ENCODE results near the gene VIL1. TPM values are rescaled to one million over a fixed set of nuclear protein-coding genes. Genes with fewer than 3 reads are reported as not detected.

VIL1 gene
- total and polyA plus RNA-seq, 9 donors, result 0.05 to 1.3 (median 0.38) TPM; not detected in 6

- Histone ChIP-seq H3K4me1 (ENCODE audit: insufficient read depth) (peaks cover 10% of the 10 kb centered on the region), H3K9me3 (no peaks in the 10 kb centered on the region), H3K36me3 (no peaks in the 10 kb centered on the region), H3K27me3 (no peaks in the 10 kb centered on the region), H3K27ac (peak overlapping the region; percentile 97 to 98), H3K4me3 (peak overlapping the region; percentile 99)
- 2 to 7% (median 5%) methylated on average over 12 of the region's 12 CpGs for WGBS, 3 donors
- TF ChIP-seq EP300 (IDR thresholded peaks at IDR 0.05) (no peak), POLR2A (IDR thresholded peaks at IDR 0.05) (peak; percentile 2)
- intact Hi-C loops (cut with DNase I), result loop anchor here in 2 of 4 donors (5.0 to 10.0 kb wide), 2 partner anchors 105 to 213 kb away; partner anchors contain the start of gene TMBIM1 (in 1 of the 2)
- DNase-seq, result peak in 1 of 5 donors; percentile 52
Observed at GRCh38 chr2:218397463-218397819, 21.5 kb upstream of the VIL1 start.

- Histone ChIP-seq H3K9me3 (no peaks in the 10 kb centered on the region), H3K4me3 (peak overlapping the region; percentile 99), H3K36me3 (no peaks in the 10 kb centered on the region), H3K27ac (peak overlapping the region; percentile 97 to 98), H3K4me1 (ENCODE audit: insufficient read depth) (peaks cover 10% of the 10 kb centered on the region), H3K27me3 (no peaks in the 10 kb centered on the region)
- intact Hi-C loops (cut with DNase I), result loop anchor here in 2 of 4 donors (2.0 to 10.0 kb wide), 3 partner anchors 106 to 213 kb away; partner anchors contain the start of gene TMBIM1 (in 1 of the 2)
- whole genome bisulfite sequencing, 3 donors, result 1% methylated on average over 31 to 35 of the region's 35 CpGs
- peak; percentile 77 to 85 (median 79) for DNase-seq
- TF ChIP-seq POLR2A (IDR thresholded peaks at IDR 0.05) (peak; percentile 1), CTCF (IDR thresholded peaks at IDR 0.05) (no peak)
Observed at GRCh38 chr2:218397820-218398436, 21.0 kb upstream of the VIL1 start.

GRCh38 chr2:218398437-218399390, 20.2 kb upstream of the VIL1 start:
- peak; percentile 87 to 90 (median 88) for DNase-seq
- H3K36me3 ChIP-seq, result no peaks in the 10 kb centered on the region
- no peaks in the 10 kb centered on the region for H3K9me3 ChIP-seq
- no peaks in the 10 kb centered on the region for H3K27me3 ChIP-seq
- H3K4me3 ChIP-seq, result peak overlapping the region; percentile 99
- peaks cover 10% of the 10 kb centered on the region for H3K4me1 ChIP-seq (ENCODE audit: insufficient read depth)
- TF ChIP-seq POLR2A (IDR thresholded peaks at IDR 0.05) (peak; percentile 53), EP300 (IDR thresholded peaks at IDR 0.05) (no peak), CTCF (IDR thresholded peaks at IDR 0.05) (peak in 1 of 3 donors; percentile 20)
- peak overlapping the region; percentile 97 to 98 for H3K27ac ChIP-seq
- 1 to 2% (median 2%) methylated on average over 62 to 95 of the region's 95 CpGs for WGBS, 3 donors
- intact Hi-C loops (cut with DNase I), result loop anchor here in 2 of 4 donors (2.0 to 10.0 kb wide), 3 partner anchors 106 to 214 kb away; partner anchors contain the start of gene TMBIM1 (in 1 of the 2)

GRCh38 chr2:218399391-218400166, 19.3 kb upstream of the VIL1 start, which contains the start of gene CTDSP1:
CTDSP1 (plus strand) TSS chr2:218399868; CDS start chr2:218400091, 223 bp downstream.
- peak within 1 kb of the TSS; percentile 97 to 98 for H3K27ac ChIP-seq
- TF ChIP-seq CTCF (IDR thresholded peaks at IDR 0.05) (peak in 1 of 3 donors; percentile 19), POLR2A (IDR thresholded peaks at IDR 0.05) (peak; percentile 60), EP300 (IDR thresholded peaks at IDR 0.05) (no peak)
- intact Hi-C loops (cut with DNase I), result loop anchor here in 3 of 4 donors (2.0 to 10.0 kb wide), 5 partner anchors 65 to 255 kb away; partner anchors contain the start of genes BCS1L (in 1 of the 3), TMBIM1 (in 1 of the 3) and ZNF142 (in 1 of the 3)
- no peaks in the 10 kb centered on the region for H3K27me3 ChIP-seq
- H3K9me3 ChIP-seq, result no peaks in the 10 kb centered on the region
- no peaks in the 10 kb centered on the region for H3K36me3 ChIP-seq
- peaks cover 12% of the 10 kb centered on the region for H3K4me1 ChIP-seq (ENCODE audit: insufficient read depth)
- H3K4me3 ChIP-seq, result peak within 1 kb of the TSS; percentile 99
- WGBS, 3 donors, result 0 to 1% (median 0%) methylated on average over 14 to 70 of the region's 78 CpGs
- DNase-seq, result peak; percentile 96 to 97 (median 97)

Data from ovary (tissue), 9 donors.